ENCODE measurements around the gene AWAT2. TPM values are rescaled to one million over a fixed set of nuclear protein-coding genes. Genes with fewer than 3 reads are reported as not detected.
A peak's percentile ranks its signal among the peaks of the same experiment; 100 is the strongest.

Gene AWAT2
- total RNA-seq, 6 experiments from 2014 or later = not detected

DNA sequence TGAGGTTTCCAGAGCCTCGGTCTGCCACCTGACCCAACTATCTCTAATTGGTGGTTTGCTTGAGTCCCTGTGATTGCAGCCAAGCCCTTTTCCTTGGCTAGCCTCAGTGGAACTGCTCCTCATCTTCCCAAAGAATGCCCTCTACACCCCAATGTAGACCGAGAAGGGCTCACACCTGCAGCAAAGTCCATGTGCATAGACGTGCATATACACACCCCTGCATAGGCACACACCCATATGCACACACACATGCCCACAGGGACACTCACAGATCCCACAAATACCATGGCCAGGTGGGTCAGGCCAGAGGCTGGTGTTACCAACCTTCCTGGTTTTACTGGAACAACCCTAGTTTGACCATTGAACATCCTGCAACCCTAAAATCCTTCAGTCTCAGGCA is 332 bp downstream of the AWAT2 start:
- H3K27me3 Mint-ChIP-seq (ENCODE audit: insufficient read depth) = no peaks in the 10 kb centered on the region
- no peak for DNase-seq

GRCh38 chrX:70046978-70047377 is 2.8 kb downstream of the AWAT2 start:
- no peak for TF ChIP-seq CTCF (IDR thresholded peaks at IDR 0.05)
- Mint-ChIP-seq H3K36me3 (ENCODE audit: low read depth) (no peaks in the 10 kb centered on the region), H3K4me3 (no peak overlapping the region), H3K9me3 (no peaks in the 10 kb centered on the region), H3K27me3 (ENCODE audit: insufficient read depth) (no peaks in the 10 kb centered on the region), H3K4me1 (ENCODE audit: low read depth) (peaks cover 24% of the 10 kb centered on the region), H3K27ac (no peak overlapping the region)
- DNase-seq = no peak

More for the DNA sequence above, 332 bp downstream of the AWAT2 start:
- Mint-ChIP-seq H3K9me3 (no peaks in the 10 kb centered on the region), H3K36me3 (ENCODE audit: low read depth) (no peaks in the 10 kb centered on the region), H3K4me1 (ENCODE audit: low read depth) (peaks cover 18% of the 10 kb centered on the region), H3K27ac (no peak overlapping the region), H3K4me3 (no peak overlapping the region)
- TF ChIP-seq CTCF (IDR thresholded peaks at IDR 0.05) = no peak

GRCh38 chrX:70044541-70045245 is 5.0 kb downstream of the AWAT2 start:
- Mint-ChIP-seq H3K4me1 (ENCODE audit: low read depth) (peaks cover 24% of the 10 kb centered on the region), H3K36me3 (ENCODE audit: low read depth) (no peaks in the 10 kb centered on the region), H3K9me3 (no peaks in the 10 kb centered on the region), H3K27me3 (ENCODE audit: insufficient read depth) (0 out of 2 replicates have a peak, but pooled peaks cover 2% of the 10 kb centered on the region), H3K27ac (peak overlapping the region; percentile 30; the same call in 1 of the 2 replicates), H3K4me3 (no peak overlapping the region)
- peak; percentile 11 for DNase-seq
- TF ChIP-seq CTCF (IDR thresholded peaks at IDR 0.05) = no peak

DNA sequence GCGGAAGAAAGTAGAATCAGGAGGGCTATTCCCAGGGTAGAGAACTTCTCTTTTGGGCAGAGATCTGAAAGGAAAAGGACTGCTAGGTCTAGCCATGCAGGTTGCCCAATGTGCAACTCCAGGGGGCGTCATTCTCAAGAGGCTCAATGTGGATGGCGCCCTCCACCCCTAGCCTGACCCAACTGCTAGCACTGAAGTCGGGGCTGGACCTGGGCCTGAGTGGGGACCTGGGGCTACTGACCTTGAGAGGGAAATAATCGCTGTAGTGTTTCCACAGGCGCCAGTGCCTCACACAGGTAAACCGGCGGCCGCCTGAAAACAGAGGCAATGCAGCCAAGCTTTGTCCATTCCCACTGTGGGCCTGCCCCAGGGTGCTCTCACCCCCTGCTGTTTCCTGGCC is 6.1 kb downstream of the AWAT2 start:
- Mint-ChIP-seq H3K4me1 (ENCODE audit: low read depth) (peaks cover 24% of the 10 kb centered on the region), H3K4me3 (no peak overlapping the region), H3K9me3 (no peaks in the 10 kb centered on the region), H3K36me3 (ENCODE audit: low read depth) (no peaks in the 10 kb centered on the region), H3K27me3 (ENCODE audit: insufficient read depth) (0 out of 2 replicates have a peak, but pooled peaks cover 2% of the 10 kb centered on the region), H3K27ac (no peak overlapping the region)
- no peak for DNase-seq
- no peak for TF ChIP-seq CTCF (IDR thresholded peaks at IDR 0.05)

DNA sequence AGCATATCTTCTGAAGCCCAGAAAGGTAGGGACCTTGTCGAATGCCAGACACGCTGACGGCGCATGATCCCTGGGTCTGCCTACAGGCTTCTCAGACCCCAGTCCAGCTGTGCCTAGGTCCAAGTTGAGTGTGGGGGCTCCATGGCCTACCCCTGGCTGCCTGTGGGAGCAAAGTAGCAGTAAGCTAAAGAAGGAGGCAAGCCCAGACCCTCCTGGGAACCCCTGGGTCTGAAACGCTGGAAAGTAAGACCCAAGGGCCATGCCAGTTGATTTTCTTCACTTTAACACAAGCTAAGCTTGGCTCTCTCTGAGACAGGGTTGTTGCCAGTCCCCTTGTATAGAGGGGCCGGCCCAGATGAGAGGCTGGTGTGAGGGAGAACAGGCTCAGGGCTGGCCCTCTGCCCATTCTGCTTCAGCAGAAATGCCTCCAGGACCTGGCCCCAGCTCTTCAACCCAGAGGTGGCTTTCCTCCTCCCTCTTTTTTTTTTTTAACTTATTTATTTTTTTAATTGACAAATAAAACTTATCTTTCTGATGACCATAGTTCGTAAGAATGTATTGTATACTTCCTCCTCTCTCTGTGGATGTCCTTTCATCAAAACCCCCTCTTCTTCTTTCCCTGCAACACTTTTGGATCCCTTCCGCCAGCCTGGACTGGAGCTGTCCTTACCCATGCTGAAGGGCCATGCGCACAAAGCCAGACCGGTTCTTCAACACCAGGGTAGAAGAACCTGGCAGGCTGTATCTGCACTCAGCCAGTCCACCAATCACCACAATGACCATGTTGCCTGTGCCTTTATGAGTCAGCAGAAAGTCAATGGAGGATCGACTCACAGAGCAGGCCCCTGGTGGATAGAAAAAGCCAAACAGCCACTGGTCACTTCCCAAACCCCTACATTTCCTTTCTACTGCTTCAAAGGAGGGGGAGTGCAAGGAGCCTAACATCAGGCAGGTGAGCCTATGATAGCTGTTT is 7.1 kb downstream of the AWAT2 start:
- no peak for TF ChIP-seq CTCF (IDR thresholded peaks at IDR 0.05)
- peaks cover 24% of the 10 kb centered on the region for H3K4me1 Mint-ChIP-seq (ENCODE audit: low read depth)

More for the DNA sequence above, 7.1 kb downstream of the AWAT2 start:
- DNase-seq = peak; percentile 8
- no peaks in the 10 kb centered on the region for H3K9me3 Mint-ChIP-seq
- no peaks in the 10 kb centered on the region for H3K36me3 Mint-ChIP-seq (ENCODE audit: low read depth)
- peak overlapping the region; percentile 75 for H3K27ac Mint-ChIP-seq
- no peak overlapping the region for H3K4me3 Mint-ChIP-seq
- peaks cover 2% of the 10 kb centered on the region; the same call in 1 of the 2 replicates for H3K27me3 Mint-ChIP-seq (ENCODE audit: insufficient read depth)
